ENCODE measurements around the gene FBXL15.

DNA sequence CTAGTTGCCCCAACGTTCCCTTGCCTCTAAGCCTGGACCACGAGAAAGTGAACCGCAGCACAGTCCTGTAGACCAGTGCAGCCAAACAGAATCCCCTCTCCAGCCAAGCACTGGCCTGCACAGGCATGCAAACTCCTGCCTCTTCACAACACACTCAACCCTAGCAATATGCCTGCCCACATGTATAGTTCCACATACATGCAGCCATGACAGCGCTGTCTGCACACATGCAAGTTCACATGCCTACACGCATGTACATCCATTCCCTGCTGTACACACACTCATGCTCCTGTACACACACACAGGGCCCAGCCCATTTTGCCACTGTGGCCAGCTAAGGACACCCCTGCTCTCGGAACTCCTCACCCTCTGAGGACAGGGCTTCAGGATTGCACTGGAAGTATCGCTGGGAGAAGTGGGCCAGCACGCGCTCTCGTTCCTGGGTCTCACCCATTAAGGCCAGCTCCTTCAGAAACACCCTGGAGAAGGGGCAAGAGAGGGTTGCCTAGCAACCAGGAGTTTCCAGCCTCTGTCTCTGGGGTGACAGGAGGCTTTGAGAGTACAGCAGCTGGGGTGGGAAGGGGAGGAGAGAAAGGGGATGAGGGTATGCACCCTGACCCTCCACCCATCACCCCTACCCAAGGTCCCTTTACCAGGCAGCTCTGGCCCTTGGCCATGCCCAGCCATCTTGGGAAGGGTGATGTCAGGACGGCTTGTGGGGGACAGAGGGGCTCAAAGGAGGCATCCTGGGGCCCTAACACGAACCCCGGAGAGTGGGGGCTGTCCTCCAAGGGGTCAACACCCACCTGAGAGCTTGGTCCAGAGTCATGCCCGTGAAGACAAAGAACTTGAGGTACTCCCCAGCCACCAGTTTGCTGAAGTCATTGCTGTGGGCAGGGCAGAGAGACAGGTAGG lies 9.0 kb upstream of the FBXL15 start:
- TF ChIP-seq POLR2AphosphoS5 (IDR thresholded peaks at IDR 0.05) = no peak
- TF ChIP-seq, protein P1, sequence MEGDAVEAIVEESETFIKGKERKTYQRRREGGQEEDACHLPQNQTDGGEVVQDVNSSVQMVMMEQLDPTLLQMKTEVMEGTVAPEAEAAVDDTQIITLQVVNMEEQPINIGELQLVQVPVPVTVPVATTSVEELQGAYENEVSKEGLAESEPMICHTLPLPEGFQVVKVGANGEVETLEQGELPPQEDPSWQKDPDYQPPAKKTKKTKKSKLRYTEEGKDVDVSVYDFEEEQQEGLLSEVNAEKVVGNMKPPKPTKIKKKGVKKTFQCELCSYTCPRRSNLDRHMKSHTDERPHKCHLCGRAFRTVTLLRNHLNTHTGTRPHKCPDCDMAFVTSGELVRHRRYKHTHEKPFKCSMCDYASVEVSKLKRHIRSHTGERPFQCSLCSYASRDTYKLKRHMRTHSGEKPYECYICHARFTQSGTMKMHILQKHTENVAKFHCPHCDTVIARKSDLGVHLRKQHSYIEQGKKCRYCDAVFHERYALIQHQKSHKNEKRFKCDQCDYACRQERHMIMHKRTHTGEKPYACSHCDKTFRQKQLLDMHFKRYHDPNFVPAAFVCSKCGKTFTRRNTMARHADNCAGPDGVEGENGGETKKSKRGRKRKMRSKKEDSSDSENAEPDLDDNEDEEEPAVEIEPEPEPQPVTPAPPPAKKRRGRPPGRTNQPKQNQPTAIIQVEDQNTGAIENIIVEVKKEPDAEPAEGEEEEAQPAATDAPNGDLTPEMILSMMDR (IDR thresholded peaks at IDR 0.05) = no peak
